Stimulated activated CD4-positive, alpha-beta T cell treated with anti-CD3 and anti-CD28 coated beads, TNF-alpha, amount 100 ng/mL, for 4 hours (primary cell): ENCODE measurements around the gene COL8A1.

ENCODE experiments used
- DNase-seq, 3 experiments: peaks; one replicate each; pipeline ENCODE4 v3.0.0-alpha.2; 2020; ENCODE audit warnings: low read depth in 3 of 3

Gene COL8A1

GRCh38 chr3:99674086-99674789 is 35.8 kb downstream of the COL8A1 start:
- DNase-seq, result no peak

- no peak for DNase-seq
Measured at GRCh38 chr3:99678023-99678422, 39.6 kb downstream of the COL8A1 start.

- DNase-seq, result no peak
Measured at GRCh38 chr3:99678896-99679295, 40.5 kb downstream of the COL8A1 start.

- no peak for DNase-seq
Measured at GRCh38 chr3:99681512-99681911, 43.1 kb downstream of the COL8A1 start.

- DNase-seq, result no peak
Measured at GRCh38 chr3:99681976-99682375, 43.6 kb downstream of the COL8A1 start.

DNA sequence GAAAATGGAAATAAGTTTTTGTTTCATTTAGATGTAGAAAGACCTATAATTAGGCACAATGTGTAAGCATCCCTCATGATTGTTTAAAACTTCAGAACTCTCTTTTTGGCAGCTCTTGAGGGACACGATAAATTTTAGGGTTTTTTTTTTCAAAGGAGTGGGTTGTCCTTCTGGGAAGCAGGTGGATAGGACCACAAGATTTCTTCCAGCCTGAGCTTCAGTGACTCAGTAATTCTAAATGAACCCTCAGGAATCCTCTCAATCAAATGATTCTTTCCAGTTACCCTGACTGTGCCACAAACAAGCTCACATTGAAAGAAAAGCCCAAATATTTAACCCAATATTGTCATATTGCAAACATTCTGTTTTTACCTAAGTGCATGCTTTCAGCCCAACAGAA is 45.1 kb downstream of the COL8A1 start:
- DNase-seq, result no peak

DNA sequence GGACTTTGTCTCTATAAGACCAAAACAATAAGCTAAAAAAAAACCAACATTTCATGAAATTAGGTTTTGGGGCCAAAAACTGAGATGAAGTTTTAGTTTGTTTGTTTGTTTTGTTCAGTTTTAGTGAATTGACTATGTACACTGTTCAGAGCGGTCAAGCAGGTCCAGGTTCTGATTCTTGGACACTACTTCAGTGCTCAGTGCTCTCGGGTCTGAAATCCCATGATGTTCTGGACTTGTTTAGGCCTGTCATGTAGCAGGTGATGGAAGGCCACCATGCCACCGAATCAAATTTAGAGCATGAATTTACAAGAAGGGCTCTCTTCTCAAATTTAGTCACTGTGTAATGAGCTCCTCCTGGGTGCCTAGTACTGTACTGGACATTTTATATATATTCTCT is 45.5 kb downstream of the COL8A1 start:
- DNase-seq, result no peak

- no peak for DNase-seq
Measured at GRCh38 chr3:99684644-99685043, 46.2 kb downstream of the COL8A1 start.

DNA sequence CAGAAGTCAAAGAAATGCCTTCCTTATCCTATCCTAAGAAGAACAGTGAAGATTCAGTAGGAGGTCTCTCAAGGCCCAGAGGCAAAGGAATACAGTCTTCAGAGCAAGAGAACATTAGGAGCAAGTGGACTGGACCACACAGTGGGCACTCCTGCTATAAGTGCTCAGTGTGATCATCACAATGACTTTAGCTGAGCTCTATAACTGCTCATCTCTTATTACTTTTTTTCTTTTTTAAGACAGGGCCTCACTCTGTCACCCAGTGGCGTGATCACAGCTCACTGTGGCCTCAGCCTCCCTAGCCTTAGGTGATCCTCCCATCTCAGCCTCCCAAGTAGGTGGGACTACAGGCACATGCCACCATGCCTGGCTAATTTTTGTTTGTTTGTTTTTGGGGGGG is 48.1 kb downstream of the COL8A1 start:
- DNase-seq, result no peak

GRCh38 chr3:99686955-99687612 is 48.7 kb downstream of the COL8A1 start:
- DNase-seq, result peak in 1 of 3 experiments; percentile 5

- no peak for DNase-seq
Measured at GRCh38 chr3:99690761-99691369, 52.5 kb downstream of the COL8A1 start.

DNA sequence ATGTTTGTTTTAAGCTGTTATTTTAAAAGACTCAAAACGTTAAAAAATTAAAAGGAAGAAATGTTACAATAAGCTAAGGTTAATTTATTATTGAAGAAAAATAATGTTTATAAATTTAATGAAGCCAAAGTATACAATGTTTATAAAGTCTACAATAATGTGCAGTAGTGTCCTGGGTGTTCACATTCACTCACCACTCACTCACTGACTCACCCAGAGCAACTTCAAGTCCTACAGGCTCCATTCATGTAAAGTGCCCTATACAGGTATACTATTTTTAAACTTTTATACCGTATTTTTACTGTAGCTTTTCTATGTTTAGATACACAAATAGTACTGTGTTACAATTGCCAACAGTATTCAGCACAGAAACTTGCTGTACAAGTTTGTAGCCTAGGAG is 55.2 kb downstream of the COL8A1 start:
- DNase-seq, result no peak

DNA sequence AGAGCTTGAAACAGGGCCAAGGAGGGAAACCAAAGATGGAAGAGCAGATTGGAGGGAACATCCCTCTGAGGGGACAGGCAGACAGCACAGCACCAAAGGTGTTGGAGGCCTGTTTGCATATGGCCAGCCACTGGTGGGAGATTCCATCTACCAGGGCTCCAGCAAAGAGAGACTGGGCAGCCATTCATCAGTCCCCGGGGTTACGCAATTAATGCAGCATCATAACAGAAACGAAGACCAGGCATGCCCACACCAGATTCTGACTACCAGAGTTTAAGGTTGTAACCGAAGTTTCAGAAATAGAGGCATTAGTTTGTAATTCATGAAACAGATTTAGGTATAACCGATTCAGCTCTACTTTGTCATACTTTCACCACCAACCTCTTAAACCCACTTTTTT is 58.1 kb downstream of the COL8A1 start:
- no peak for DNase-seq

DNA sequence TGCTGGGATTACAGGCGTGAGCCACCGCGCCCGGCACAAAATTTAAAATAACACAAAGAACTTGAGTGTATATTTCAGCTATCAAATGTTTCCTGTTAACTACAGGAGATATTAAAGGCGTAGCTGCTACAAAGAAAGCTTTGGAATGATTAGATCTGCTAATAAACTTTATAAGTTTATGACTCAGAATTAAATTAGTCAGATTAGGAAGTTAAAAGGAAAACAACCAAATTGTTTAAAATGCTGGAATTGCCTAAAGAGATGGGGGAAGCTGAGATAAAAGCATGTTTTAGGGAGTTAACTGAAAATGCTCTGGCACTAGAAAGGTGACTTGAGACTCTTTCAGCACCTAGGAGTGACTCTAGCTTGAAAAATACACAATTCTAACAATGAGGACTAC is 58.9 kb downstream of the COL8A1 start:
- no peak for DNase-seq

GRCh38 chr3:99698932-99699331 is 60.5 kb downstream of the COL8A1 start:
- no peak for DNase-seq

GRCh38 chr3:99699841-99700240 is 61.4 kb downstream of the COL8A1 start:
- no peak for DNase-seq

GRCh38 chr3:99700631-99701268 is 62.4 kb downstream of the COL8A1 start:
- DNase-seq, result no peak

DNA sequence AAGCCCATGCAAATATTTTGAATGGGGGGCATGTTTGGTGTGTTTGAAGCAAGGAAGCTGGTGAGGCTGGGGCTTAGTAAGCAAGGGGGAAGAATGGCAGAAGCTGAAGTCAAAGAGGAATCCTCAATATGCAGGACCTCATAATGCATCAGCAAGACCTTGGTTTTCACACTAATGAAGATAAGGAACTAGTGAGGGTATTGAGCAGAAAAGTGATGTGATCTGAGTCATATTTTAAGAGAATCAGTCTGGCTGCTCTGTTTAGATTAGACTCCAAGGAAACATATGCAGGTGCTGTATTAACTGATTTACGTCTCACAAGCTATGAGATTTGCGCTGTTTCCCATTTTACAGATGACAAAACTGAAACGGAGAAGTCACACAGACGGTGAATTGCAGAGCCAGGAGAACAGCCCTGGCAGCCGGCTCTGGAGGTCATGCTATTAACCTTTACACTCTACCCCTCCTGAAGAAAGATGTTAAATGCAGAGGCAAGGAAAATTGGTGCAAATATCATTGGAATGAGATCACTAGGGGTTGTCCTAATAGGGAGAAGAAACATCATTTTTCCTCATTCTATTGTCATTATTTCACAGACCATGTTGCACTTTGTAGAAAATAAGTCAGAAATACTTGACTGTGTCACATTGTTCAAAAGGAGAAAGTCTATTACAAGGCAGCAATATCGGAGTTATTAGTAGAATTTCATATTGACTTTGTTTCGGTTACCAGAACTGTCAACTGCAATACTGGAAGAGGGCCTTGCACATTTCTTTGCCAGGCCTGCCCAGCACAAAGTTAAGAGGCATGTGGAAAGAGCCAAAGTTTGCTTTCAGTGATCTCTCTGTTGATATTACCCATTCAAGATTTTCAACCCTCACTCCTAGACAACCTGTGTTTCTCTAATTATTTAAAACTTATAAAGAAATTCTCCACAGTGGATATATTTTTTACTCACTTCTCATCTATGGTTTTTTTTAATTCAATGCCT is 64.9 kb downstream of the COL8A1 start:
- no peak for DNase-seq

DNA sequence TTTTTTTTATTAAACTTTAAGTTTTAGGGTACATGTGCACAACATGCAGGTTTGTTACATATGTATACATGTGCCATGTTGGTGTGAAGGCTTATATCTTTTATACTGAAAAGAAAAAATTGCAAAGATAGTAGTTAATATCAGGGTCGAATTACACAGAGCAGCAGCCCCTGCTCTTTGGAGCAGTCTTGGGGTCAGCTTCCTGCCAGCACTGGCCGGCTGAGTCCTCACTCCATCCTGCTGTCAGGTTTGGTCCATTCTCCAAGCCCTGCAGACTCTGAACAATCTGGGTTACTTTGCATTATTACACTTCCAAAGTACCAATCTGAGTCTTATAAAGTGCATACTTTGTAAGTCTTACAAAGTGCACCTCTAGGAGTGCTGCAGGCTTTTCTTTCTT is 66.0 kb downstream of the COL8A1 start:
- DNase-seq, result no peak

GRCh38 chr3:99706410-99706809 is 68.0 kb downstream of the COL8A1 start:
- DNase-seq, result no peak

DNA sequence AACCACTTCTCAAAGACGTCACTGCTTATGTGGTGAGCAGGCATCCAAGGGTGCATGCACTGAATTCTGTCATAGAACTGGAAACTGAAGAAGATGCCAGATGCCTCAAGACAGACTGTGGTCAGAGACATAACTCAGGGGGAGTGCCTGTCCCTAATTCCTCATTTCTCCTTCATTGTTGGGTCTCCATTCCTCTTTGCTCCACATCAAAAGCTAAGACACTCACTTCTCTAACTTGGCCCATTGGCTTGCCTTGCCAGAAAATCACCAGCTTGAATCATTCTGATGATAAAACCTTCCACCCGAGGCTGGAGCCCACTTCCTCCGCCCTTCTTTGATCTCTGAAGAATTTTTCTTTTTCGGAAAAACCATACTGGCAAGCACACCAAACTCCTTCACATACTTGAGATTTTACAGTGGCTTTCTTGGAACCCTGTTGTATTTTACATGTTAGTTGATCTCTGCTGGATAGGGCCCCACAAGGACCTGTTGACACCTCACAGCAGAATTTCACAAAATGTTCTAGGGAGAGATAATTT is 69.9 kb downstream of the COL8A1 start:
- DNase-seq, result no peak
